Parathyroid adenoma (tissue), 2 donors: ENCODE data around the gene FBXW7.

Experiments
- H2AFZ ChIP-seq: fragments of 300-600 bp; sonication (generic); one replicate; pipeline ENCODE4 v1.7.0; 2017; ENCODE audit warnings: antibody characterized with exemption, mild to moderate bottlenecking
- H3K27ac ChIP-seq: fragments of 300-600 bp; sonication (generic); one replicate; pipeline ENCODE4 v1.7.0; 2017
- H3K27me3 ChIP-seq: fragments of 300-600 bp; sonication (generic); one replicate; pipeline ENCODE4 v1.7.0; 2017; ENCODE audit warnings: low read length; ENCODE audit not compliant: control insufficient read depth, insufficient read depth
- H3K36me3 ChIP-seq: fragments of 300-600 bp; sonication (generic); one replicate; pipeline ENCODE4 v1.7.0; 2017; ENCODE audit warnings: low read length; ENCODE audit not compliant: control insufficient read depth, insufficient read depth
- H3K4me1 ChIP-seq: fragments of 300-600 bp; sonication (generic); one replicate; pipeline ENCODE4 v1.7.0; 2017; ENCODE audit warnings: control low read depth
- H3K4me2 ChIP-seq: fragments of 300-600 bp; sonication (generic); one replicate; pipeline ENCODE4 v1.7.0; 2017; ENCODE audit warnings: low read length
- H3K4me3 ChIP-seq: fragments of 300-600 bp; sonication (generic); one replicate; pipeline ENCODE4 v1.7.0; 2017; ENCODE audit warnings: low read depth, low read length
- H3K79me2 ChIP-seq: fragments of 300-600 bp; sonication (generic); one replicate; pipeline ENCODE4 v1.7.0; 2017; ENCODE audit warnings: control low read depth
- H3K9ac ChIP-seq: fragments of 300-600 bp; sonication (generic); one replicate; pipeline ENCODE4 v1.7.0; 2017; ENCODE audit warnings: mild to moderate bottlenecking
- H3K9me3 ChIP-seq: fragments of 300-600 bp; sonication (generic); one replicate; pipeline ENCODE4 v1.7.0; 2017; ENCODE audit warnings: low read length; ENCODE audit not compliant: control insufficient read depth
- TF ChIP-seq, protein P1 (sequence below): fragments of 300-600 bp; sonication (generic); IDR thresholded peaks from one replicate; pipeline ENCODE4 v1.7.0; 2017; ENCODE audit warnings: antibody characterized with exemption, mild to moderate bottlenecking
- donor health status: primary hyperparathyroidism.

FBXW7 gene

DNA sequence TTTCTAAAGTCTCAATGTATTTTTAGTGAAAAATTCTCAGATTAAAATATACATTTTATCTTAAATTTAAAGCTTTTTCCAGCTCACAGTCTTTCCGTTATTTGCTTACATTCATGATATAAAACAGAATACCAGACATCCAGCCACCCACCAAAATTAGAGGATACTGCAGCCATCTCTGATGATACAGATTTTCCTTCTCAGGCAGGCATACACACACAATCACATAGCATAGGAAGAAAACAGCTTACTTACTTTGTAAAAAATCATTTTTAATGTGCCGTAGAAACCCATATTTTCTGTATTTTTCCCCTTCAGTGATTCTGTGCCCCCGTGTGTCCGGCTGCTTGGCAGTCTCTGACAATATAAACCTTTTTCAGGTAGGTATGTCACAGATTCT, 183.7 kb downstream of the FBXW7 start:
- peak overlapping the region; percentile 64 for H3K4me2 ChIP-seq
- H3K9me3 ChIP-seq, result no peaks in the 10 kb centered on the region
- peak overlapping the region; percentile 71 for H2AFZ ChIP-seq
- no peaks in the 10 kb centered on the region for H3K27me3 ChIP-seq
- no peaks in the 10 kb centered on the region for H3K4me1 ChIP-seq
- TF ChIP-seq, protein P1, sequence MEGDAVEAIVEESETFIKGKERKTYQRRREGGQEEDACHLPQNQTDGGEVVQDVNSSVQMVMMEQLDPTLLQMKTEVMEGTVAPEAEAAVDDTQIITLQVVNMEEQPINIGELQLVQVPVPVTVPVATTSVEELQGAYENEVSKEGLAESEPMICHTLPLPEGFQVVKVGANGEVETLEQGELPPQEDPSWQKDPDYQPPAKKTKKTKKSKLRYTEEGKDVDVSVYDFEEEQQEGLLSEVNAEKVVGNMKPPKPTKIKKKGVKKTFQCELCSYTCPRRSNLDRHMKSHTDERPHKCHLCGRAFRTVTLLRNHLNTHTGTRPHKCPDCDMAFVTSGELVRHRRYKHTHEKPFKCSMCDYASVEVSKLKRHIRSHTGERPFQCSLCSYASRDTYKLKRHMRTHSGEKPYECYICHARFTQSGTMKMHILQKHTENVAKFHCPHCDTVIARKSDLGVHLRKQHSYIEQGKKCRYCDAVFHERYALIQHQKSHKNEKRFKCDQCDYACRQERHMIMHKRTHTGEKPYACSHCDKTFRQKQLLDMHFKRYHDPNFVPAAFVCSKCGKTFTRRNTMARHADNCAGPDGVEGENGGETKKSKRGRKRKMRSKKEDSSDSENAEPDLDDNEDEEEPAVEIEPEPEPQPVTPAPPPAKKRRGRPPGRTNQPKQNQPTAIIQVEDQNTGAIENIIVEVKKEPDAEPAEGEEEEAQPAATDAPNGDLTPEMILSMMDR, result no peak
- H3K36me3 ChIP-seq, result no peaks in the 10 kb centered on the region
- H3K27ac ChIP-seq, result peak overlapping the region; percentile 65
- H3K79me2 ChIP-seq, result no peaks in the 10 kb centered on the region
- peak overlapping the region; percentile 11 for H3K4me3 ChIP-seq
- H3K9ac ChIP-seq, result no peak overlapping the region

DNA sequence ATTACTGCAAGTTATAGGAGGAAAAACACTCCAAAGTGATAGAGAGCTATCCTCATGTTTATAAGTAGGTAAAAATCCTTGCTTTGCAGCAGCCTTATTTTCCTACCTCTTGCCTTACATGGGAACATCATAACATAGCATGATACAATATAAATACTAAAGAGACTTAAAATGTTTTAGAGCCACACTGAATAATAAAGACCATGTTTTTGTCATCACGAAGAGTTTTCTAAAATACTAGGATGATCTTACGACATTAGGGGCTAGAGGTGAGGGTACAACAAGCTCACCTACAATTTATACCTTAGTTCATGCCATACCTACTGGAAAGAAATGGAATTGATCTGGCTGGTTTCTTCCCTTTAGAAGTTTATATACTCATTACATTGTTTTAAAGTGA, 184.8 kb downstream of the FBXW7 start:
- Histone ChIP-seq H3K9ac (no peak overlapping the region), H3K36me3 (no peaks in the 10 kb centered on the region), H3K27ac (no peak overlapping the region), H3K4me3 (no peak overlapping the region), H3K4me1 (no peaks in the 10 kb centered on the region), H3K27me3 (no peaks in the 10 kb centered on the region), H3K4me2 (no peak overlapping the region), H3K9me3 (no peaks in the 10 kb centered on the region), H2AFZ (no peak overlapping the region), H3K79me2 (no peaks in the 10 kb centered on the region)
- TF ChIP-seq, protein P1, result no peak

DNA sequence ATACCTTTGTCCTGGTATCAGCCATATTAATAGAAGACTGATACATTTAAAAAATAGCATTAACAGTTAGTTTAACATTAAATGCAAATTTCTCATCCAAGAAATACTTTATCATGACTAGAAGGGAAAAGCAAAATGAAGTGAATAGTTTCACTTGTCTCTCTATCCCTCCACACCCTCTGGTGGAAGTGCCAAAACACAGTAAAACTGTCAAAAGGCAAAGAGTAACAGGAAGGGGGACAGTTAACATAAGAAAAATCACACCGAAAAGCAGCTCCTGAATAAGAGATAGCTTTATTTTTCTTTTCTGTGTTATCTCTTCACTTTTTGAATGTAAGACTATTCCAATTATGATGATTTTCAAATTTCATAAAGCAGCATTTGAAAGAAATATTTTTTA, 187.2 kb downstream of the FBXW7 start:
- H3K9ac ChIP-seq, result no peak overlapping the region
- no peaks in the 10 kb centered on the region for H3K27me3 ChIP-seq
- no peak overlapping the region for H3K4me3 ChIP-seq
- no peak overlapping the region for H2AFZ ChIP-seq
- no peaks in the 10 kb centered on the region for H3K9me3 ChIP-seq
- no peaks in the 10 kb centered on the region for H3K36me3 ChIP-seq
- H3K4me2 ChIP-seq, result no peak overlapping the region
- TF ChIP-seq, protein P1, result no peak
- no peak overlapping the region for H3K27ac ChIP-seq
- no peaks in the 10 kb centered on the region for H3K4me1 ChIP-seq
- no peaks in the 10 kb centered on the region for H3K79me2 ChIP-seq

DNA sequence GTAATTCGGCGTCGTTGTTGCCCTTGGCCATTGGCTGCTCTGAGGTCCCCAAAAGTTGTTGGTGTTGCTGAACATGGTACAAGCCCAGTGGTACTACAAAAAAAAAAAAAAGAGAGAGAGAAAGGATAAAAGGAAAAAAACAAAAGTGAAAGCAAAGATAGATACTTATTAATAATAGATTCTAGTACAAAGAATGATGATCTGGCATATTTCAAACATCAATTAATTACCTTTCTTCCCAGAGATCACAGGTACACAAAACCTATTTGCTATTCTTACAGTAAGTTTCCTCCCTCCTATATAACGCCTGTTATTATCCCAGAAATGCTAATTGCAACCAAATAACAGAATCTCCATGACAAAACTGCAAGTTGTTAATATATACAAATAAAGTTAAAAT, 188.9 kb downstream of the FBXW7 start:
- no peaks in the 10 kb centered on the region for H3K36me3 ChIP-seq
- no peak overlapping the region for H3K4me3 ChIP-seq
- no peak overlapping the region for H3K4me2 ChIP-seq
- TF ChIP-seq, protein P1, result no peak
- no peaks in the 10 kb centered on the region for H3K9me3 ChIP-seq
- H2AFZ ChIP-seq, result no peak overlapping the region
- no peak overlapping the region for H3K27ac ChIP-seq
- H3K79me2 ChIP-seq, result no peaks in the 10 kb centered on the region
- H3K27me3 ChIP-seq, result no peaks in the 10 kb centered on the region
- H3K4me1 ChIP-seq, result no peaks in the 10 kb centered on the region
- H3K9ac ChIP-seq, result no peak overlapping the region

DNA sequence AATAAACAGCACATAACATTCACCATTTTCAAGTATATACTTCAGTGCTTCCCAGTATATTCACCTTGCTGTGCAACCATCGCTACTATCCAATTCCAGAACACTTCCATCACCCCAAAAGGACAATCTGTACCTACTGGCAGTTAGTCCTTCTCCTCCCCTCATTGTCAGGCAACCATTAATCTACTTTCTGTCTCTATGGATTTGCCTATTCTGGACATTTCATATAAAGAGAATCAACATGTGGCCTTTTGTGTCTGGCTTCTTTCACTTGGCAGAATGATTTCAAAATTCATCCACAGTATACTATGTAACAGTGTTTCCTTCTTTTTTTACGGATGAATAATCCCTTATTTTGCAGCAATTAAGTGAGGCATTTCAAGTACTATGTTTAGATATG, 189.4 kb downstream of the FBXW7 start:
- TF ChIP-seq, protein P1, result no peak
- H2AFZ ChIP-seq, result no peak overlapping the region
- no peak overlapping the region for H3K4me3 ChIP-seq
- H3K36me3 ChIP-seq, result no peaks in the 10 kb centered on the region
- no peaks in the 10 kb centered on the region for H3K79me2 ChIP-seq
- H3K9ac ChIP-seq, result no peak overlapping the region
- no peaks in the 10 kb centered on the region for H3K4me1 ChIP-seq
- no peaks in the 10 kb centered on the region for H3K9me3 ChIP-seq
- H3K27ac ChIP-seq, result no peak overlapping the region
- H3K4me2 ChIP-seq, result no peak overlapping the region
- no peaks in the 10 kb centered on the region for H3K27me3 ChIP-seq
